GM19324 (cell line): Measurements from ENCODE around the gene SLC1A7.

Experiments
- ATAC-seq: cut with Tn5 transposase; IDR thresholded peaks from one replicate; pipeline ENCODE4 v1.9.1; 2021; ENCODE audit warnings: mild to moderate bottlenecking, moderate library complexity; ENCODE audit not compliant: unreplicated experiment, low FRiP score

SLC1A7 gene

DNA sequence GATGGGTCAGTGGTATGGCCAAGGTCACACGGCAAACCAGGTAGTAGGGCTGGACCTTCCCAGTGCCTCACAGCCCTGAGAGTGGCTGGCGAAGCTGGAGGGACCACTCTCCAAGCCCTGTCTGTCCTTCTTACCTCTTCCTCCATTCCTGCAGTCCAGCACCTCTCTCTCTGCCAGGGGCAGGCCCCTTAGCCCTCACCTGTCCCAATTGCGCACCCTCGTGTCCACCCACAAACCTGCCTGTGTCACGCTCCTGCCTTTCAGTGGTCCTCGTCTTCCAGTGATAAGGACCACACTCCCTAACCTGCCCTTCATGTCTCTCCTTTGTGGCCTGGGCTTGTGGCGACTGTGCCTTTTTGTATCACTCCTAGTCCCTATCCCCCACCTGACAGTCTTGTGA is 77.0 kb downstream of the SLC1A7 start:
- no peak for ATAC-seq

DNA sequence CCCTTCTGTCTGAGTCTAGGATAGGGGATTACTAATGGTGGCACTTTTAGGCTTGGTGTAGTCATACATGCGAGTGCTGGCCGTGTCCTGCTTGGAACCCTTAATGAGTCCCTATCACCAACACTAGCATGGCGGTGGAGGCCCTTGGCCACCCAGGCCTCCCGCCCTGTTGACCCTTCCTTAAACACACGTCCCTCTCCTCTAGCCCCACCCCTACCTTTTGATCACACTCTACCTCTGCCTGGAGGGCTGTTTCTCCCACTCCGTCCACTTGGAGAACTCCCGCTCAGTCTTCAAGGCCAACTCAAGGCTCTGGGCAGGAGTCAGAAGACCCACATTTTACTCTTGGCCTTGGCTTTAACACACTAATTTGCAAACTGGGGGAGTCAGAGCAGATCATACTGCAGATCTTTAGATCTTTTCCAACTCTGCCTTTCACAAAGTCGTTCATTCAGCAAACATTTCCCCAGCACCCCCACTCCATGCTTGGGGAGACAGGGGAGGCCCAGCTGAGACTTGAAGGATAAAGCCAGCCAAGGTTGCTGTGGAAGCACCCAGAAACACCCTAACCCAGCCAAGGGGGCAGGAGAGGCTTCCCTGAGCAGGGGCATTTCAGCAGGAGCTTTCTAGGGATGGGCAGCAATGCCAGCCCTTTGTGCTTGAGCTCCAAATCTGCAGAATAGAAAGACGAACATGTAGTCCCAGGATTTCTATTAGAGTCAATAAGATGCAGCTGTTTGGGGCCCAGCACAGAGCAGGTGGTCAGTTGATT is 78.5 kb downstream of the SLC1A7 start:
- no peak for ATAC-seq

DNA sequence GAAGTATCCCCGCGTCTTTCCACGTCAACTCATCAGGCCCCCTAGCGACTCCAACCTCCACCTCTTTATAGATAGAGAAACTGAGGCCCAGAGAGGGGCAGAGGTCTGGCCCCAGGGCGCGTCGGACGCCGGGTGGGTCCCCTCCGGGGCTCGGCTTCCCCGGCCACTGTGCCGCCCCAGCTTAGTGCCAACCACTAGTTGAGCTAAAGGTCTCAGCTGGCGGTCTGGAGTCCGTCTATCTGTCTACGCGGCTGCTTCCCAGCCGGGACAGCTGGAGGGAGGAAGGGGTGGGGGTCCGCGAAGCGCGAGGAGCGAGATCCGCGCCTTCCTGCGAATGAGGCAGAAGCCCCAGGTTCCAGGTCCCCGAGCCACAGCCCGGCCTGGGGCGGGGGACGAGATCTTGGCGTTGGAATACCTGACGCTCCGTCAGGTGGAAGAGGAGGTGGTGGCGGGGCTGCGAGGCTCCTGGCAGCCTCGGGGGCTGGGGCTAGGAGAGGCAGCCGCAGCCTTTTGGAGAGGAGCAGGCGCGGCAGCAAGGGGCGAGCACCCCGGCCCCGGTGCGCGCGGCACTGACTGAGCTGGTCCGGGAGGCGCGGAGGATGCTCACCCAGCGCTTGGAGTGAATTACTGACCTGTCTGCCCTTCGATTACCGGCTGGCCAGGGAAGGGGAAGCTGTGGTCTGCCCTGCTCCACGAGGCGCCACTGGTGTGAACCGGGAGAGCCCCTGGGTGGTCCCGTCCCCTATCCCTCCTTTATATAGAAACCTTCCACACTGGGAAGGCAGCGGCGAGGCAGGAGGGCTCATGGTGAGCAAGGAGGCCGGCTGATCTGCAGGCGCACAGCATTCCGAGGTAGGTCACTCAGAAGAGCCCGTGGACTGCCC is 79.5 kb downstream of the SLC1A7 start:
- ATAC-seq: no peak

DNA sequence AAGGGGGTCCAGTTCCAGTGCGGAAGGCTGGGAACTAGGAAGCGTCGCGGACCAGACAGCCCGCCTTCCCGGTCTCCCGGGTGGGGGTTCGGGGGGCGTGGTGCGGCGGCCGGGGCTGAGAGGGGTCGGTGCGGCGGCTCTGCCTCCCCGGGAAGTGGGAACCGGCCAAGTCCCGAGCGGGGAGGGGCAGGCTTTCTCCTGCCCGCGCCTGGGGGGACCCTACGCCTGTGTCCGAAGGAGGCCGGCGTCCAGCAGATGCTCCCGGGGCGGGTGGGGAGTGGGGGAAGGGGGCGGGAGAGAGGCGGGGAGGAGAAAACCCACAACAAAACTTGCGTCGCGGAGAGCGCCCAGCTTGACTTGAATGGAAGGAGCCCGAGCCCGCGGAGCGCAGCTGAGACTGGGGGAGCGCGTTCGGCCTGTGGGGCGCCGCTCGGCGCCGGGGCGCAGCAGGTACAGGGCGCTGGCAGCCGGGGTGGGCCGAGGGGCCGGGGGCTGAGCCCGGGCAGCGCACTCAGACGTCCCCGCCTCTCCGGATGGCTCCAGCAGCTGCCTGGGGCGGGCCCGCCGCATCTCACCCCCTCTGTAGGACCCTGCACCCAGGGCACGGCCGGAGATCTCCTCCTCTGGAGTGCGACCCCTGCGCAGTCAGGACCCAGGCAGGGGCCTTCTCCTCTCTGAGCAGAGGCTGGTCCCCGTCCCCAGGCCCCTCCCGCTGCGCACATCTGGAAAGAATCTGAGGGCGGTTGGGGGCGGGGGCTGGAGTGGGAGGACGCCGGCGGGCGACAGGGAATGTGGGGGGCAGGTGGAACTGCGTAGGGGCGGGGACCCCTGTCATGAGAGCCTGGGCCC is 80.4 kb downstream of the SLC1A7 start, which contains the start of gene PODN:
Gene PODN, plus strand, starts transcription at position 355 of the 849 bp plus-strand sequence. CDS start 7,643 bp downstream, outside the sequence.
- no peak for ATAC-seq

DNA sequence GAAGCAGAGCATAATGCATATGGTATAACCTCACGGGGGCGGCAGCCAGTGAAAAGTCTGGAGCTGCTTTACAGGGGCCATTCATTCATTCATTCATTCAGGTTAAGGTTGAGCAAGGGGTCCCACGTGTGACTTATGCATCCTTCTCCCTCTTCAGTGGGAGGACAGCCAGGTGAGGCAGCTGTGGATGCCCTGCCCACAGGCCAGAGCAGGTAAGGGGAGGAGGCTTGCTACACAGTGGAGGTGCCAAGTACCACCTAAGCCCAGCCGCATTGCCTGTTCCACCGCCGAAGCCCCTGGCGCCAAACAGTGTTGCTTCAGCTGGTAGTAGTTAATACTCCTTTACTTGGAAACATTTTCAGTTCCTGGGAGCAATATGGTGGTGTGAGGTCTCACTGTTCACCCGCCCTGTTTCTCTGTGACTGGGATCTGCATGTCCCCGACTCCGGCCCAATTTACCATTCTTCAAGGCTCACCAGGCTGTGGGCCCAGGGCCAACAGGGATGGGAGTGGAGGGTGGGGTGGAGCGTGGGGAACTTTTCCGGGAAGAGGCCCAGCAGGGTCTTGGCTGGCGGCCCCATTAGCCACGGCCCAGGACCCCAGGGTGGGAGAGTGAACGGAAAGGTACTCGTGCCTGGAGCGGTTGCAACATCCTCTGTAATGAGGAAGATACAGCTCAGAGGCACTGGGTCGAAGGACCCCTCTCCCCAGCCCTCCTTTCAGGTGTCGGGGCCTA is 81.1 kb downstream of the SLC1A7 start:
- no peak for ATAC-seq

DNA sequence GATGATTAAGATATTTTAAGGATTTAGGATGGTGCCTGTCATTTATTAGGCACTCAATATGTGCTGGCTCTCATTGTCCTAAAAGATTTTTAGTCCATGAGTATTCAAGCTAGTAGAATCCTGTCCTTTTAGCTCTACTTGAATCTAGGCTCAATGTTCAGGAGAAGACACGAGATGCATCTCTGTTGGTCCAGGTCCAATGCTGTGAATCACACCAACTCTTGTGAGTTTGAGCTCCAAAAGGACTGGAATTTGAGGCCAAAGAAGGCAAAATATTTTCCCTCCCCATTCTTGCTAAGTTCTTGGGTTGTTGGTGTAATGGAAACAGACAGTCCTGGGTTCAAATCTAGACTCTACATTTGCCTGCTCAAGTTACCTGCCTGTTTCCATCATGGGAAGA is 81.9 kb downstream of the SLC1A7 start:
- no peak for ATAC-seq

DNA sequence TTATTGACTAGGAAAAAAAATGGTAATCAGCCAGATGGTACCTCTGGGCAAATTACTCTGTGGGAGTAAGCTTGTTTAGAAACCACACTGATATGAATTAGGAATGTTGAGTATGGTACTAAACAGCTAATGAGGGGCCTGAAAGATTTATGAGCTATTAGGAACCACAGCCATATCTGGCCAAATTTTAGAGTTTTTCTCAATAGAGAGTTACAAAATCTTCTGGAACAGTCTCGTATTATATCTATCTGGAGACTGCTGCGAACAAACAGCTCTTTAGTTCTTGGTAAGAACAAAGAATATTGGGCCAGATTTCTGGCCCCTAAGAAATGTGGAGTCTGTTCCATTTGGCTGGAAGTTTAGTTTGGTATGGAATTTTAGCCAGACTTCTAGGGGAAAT is 85.3 kb downstream of the SLC1A7 start:
- no peak for ATAC-seq

DNA sequence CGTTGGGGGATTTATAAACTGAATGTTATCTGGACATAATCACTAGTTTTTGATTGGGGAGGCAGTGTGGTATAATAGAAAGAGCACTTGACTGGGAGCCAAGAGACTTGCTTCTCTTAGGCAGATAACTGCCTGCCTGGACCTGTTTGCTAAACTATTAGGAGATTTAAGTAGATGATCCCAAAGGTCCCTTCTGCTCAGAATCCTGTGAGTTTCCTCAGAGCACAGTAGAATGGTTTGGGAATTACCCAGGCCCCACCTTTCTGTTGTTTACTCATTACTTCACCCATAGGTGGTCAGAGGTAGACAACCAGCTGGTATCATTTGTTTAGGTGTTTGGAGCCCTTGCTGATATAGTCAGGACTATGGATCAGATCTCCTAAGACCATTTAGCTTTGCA is 90.8 kb downstream of the SLC1A7 start:
- no peak for ATAC-seq

DNA sequence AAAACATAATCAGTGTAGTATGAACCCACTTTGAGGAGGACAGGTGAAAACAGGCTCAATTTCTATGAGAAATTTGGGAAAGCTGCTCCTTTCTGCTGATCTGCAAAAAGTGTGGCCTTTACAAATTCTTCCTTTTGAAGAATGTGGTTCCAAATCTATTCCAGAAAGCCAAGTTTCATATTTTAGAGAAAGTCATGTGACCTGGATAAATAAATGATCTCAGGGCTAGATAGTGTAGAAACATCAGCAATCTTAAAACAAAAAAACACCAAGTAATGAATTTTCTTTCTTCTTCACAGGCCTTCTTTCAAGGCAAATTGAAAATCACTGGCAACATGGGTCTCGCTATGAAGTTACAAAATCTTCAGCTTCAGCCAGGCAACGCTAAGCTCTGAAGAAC is 92.1 kb downstream of the SLC1A7 start:
- ATAC-seq: no peak

DNA sequence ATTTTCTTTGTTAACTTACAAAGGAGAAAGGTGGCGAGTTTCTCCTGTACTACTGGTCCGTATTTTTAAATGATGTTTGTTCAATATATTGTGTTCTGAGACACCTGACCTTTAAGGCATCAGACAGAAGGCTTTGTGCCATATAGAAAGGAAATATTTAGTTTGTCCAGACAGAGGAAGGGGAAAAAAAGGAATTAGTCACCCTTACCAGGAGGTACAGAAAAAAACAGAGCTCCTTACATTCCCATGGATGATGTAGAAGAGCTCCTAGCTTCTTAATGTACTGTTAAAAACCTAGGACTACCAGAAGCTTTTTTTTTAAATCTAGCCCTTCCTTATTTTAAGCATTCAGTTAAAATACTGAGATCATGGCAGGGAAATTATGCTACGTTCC is 92.9 kb downstream of the SLC1A7 start:
- ATAC-seq: no peak

DNA sequence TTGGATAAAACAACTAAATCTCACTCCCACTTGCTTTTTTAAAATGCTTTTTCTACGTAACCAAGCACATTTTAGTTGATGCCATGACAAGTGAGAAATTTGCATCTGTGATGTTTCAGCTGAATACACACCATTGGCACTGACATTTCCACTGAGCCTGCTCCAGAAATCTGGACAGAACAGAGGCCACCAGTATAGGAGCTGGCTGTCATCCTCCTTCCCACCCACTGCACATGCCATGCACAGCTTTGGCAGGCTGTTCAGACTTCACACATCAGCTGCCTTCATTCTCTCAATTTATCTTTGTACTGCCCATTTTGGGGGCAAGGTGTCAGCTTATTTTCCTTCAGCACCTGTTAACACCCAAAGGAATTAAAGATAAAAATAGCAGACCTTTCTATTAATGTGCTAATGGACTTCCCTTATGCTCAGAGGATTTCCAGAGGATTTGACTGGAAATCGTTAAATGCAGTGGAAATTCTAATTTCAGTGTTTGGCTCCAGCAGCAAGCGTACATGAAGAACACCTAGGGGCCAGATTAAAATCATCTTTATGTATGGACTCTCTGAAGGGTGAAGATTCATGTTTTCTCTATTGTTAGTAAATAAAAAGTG is 93.4 kb downstream of the SLC1A7 start:
- no peak for ATAC-seq

DNA sequence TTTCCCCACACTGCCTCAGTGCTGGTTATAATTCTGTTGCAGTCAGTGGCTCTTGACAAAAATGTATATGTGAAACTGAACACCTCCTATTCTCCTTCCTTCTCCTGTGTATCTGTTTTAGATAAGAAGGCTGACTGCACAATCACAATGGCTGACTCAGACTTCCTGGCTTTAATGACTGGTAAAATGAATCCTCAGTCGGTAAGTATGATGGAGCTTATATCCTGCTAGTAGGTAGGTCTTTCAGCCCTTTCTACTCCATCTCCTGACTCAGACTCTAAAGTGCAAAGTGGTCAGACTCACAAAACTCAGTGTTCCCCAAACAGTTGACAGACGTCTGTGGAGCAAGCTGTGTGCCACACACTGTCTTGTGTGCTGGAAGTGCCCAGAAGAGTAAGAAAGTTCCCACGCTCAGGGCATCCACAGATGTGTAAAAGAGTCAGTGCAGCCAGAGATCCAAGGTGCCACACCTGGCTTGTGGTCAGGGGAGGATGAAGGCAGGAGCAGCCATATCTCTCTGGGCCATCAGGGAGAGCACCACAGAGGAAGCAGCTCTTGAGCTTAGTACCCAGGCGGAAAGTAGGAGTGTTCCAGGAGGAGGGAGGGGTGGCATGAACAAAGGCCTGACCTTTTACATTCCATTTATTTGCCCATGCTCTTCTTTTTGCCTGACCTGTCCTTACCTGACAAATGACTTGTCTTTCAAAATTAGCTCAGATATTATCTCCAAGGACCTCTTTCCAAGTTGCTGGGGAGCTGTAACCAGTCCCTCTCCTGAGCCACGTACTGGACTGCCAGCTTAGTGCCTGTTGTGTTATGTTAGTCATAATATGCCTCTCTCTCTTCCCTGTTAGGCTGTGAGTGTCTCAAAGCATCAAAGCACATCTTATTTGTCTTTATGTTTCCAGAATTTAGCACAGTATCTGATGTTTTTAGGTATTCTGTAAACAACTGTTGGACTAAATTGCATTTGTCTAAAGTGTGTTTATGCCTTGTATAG is 94.4 kb downstream of the SLC1A7 start:
- no peak for ATAC-seq

DNA sequence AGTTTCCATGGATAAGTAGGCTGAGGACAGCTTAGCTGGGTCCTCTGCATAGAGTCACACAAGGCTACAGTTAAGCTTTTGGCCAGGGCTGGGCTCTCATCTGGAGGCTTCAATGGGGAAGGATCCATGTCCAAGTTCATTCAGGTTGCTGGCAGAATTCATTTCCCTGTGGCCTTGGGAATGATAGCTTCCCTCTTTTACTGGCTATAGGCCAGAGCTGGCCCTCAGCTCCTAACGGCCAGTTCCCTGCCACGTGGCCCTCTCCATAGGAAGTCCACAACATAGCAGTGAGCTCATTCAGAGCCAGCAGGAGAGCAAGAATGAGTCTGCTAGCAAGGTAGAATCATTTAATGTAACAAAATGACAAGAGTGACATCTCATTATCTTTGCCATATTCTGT is 95.5 kb downstream of the SLC1A7 start:
- no peak for ATAC-seq

DNA sequence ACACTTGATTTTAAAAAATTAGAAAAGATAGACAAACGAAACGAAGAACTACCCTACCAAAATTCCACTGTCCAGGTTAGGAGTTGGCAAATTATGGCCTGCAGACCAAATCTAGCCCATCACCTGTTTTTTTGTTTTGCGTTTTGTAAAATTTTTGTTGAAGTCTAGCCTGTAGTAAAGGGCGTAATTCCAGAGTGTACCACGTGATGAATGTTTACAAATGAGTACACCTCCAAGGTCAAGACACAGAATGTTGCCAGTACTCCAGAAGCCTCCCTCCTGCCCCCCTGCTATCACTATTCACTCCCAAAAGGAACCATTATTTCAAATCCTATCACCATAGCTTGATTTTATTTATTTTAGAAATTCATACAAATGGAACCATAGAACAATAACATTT is 97.5 kb downstream of the SLC1A7 start:
- ATAC-seq: no peak

DNA sequence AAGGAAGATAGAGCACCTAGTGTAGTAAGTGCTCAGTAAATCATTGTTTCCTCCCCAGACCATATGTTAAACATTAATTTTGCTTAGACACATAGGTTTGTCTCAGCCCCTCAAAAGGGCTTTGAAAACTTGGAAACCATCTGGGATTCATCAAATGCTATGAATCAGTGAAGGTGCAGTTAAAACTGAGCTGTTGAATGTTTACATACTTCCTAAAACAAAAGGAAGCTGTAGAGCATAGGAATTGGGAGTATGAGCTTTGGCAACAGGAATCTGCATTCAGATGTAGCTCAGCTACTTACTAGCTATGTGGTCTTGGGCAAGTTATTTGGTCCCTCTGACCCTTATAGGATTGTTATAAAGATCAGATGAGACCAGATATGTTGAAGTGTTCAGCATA is 99.2 kb downstream of the SLC1A7 start:
- no peak for ATAC-seq

DNA sequence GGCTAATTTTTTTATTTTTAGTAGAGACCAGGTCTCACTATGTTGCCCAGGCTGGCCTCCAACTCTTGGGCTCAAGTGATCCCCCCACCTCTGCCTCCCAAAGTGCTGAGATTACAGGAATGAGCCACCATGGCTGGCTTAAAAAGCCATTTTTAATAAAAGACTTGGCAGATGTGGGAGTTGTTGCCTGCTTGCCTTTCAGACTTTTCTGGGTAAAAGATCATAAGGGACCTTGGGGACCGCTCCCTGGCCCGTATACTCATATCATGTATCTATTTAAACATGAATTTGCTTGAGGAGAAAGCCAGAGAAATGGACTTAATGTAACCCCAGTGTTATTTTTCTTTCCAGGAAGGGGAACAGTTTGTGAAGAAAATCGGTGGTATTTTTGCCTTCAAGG is 103.9 kb downstream of the SLC1A7 start:
- ATAC-seq: no peak
